GM21529 (cell line): ENCODE data around the gene GGNBP2.
"Not testable (repeated sequence)": the region's sequence is repeated elsewhere in the genome, so short reads cannot be mapped to it uniquely, and the experiment has no call there.

Experiments used
- ATAC-seq: cut with Tn5 transposase; IDR thresholded peaks from one replicate; pipeline ENCODE4 v1.9.1; 2021; ENCODE audit not compliant: unreplicated experiment

GGNBP2 gene, protein sequence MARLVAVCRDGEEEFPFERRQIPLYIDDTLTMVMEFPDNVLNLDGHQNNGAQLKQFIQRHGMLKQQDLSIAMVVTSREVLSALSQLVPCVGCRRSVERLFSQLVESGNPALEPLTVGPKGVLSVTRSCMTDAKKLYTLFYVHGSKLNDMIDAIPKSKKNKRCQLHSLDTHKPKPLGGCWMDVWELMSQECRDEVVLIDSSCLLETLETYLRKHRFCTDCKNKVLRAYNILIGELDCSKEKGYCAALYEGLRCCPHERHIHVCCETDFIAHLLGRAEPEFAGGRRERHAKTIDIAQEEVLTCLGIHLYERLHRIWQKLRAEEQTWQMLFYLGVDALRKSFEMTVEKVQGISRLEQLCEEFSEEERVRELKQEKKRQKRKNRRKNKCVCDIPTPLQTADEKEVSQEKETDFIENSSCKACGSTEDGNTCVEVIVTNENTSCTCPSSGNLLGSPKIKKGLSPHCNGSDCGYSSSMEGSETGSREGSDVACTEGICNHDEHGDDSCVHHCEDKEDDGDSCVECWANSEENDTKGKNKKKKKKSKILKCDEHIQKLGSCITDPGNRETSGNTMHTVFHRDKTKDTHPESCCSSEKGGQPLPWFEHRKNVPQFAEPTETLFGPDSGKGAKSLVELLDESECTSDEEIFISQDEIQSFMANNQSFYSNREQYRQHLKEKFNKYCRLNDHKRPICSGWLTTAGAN

DNA sequence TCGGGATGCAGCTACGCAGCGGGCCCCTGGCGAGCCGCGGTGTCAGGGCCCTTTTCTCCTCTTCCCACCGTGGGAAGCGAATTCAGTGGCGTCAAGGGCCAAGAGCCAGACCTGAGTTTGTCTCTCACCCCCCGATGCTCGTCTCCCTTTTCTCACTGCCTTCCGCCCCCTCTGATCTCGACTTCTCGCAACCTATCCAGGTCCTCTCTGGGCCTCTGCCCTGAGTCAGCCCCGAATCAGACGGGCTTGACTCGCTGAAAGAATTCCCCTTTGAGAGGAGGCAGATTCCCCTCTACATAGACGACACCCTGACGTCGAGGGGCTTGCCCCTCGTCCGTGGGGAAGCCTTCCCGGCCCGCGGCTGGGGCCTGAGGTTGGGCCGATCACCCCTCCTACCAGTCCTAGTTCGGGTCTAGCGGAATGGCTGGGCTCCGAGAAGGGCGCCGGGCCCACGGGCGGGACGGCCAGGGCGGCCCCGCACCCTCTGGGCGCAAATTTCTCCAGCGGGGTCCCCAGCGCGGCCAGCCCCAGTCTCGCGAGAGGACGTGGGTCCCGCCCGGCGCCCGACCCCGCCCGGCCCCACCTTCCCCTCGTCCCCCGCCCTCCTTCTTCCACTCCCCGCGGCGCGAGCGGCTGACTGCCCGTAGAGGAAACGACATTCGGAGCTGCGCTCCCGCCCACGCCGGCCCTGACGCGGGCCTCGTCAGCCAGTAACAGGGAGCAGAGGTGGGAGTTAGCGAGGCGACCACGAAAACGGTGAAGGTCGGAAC lies at the start of gene GGNBP2:
GGNBP2 (plus strand) TSS at position 613 of the 770 bp plus-strand sequence. CDS start 806 bp downstream, outside the sequence.
- ATAC-seq, result peak; percentile 54

DNA sequence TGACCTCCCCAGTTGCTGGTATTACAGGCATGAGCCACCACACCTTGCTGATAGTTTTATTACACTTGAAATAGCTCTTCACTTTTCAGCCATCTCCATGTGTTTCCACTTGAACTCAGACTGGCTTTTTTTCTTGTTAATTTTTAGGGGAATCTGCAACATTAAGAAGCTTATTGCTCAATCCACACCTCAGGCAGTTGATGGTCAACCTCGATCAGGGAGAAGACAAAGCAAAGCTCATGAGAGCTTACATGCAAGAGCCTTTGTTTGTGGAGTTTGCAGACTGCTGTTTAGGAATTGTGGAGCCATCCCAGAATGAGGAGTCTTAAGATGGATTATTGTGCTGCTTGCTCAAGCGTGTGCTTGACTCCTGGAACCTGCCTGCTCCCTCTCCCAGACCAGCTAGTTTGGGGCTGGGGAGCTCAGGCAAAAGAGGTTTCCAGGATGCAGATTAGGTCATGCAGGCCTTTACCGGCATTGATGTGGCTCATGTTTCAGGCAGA lies 49.6 kb upstream of the GGNBP2 start:
- no peak for ATAC-seq

DNA sequence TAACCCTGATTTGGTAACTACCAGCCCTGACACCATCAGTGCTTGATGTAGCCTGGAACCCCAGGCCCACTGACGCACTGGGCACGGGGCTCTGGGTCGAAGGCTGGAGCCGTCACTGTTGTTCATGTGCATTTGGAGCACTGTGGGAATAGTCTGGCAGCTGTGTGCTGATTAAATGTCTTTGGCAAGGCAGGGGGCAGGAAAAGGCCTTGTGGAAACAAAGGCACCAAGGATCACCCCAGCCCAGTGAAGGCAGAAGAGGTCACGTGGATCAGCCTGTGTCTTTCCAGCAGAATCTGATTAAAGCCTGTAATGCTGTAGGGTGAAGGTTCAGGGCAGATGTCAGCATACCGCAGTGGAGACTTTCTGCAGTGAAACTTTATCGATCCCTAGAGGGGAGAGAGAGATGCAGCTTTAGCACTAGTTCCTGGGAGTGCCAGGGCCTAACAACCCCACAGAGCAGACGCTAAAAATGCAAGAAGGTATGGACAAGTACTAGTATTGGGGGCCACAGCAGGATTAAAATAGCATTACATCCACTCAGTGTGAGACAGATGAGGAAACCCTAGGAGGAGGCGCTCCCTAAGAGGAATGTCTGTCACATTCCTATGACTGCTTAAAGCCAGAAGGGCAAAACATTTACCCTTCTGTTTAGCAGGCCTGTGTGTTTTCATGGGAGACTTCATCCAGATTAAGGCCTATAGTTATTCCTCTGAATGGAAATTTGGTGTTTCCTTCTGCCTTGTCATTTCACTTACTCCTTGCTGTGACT lies 48.5 kb upstream of the GGNBP2 start:
- ATAC-seq, result no peak

DNA sequence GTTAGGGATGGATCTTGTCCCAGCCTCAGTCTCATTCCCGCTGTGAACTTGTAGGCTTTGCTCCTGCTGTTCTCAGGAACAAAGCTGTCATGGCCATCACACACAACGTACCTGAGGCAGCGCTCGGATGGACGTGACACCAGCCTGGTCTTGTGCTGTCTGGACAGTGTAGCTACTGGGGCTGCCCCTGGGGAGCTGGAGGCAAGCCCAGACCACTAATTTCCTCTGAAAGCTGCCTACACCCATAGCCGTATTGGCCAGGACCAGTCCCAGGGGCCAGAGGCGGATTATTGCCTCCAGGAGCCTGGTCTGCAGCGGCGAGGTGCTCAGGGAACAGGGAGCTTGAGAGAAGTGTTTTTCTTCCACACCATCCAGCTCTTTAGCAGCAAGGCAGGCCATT lies 46.6 kb upstream of the GGNBP2 start:
- ATAC-seq, result no peak

DNA sequence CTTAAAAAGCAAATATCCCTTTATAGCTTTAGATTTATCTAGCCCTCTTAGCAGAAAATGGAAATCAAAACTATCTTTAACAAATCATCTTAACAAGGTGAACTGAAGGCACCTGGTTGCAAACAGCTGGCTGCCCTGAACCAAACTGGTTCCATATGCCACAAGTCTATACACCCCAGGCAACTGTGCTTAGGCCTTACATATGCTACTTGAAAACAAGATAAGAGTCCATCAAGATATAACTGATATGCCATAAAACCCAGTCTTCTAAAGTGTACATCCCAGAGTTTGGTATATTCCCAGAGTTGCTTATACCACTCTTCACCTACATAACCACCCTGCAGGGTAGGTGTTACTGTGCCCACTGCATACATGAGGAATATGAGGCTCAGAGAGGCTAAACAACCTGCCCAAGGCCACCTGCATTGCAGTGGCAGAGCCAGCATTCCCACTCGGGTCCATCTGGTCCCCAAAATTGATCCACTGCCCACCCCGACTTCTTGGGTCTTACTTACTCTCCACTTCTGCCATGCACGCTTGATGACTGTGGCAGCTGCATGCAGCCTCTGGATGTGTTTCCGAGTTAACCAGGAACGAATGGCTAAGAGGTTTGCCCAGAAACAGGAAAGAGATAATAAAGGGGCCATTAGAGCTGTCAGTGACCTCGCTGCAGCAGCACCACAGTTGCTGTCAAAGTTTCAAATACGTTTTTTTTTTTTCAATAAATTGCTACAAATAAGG lies 46.0 kb upstream of the GGNBP2 start:
- no peak for ATAC-seq

DNA sequence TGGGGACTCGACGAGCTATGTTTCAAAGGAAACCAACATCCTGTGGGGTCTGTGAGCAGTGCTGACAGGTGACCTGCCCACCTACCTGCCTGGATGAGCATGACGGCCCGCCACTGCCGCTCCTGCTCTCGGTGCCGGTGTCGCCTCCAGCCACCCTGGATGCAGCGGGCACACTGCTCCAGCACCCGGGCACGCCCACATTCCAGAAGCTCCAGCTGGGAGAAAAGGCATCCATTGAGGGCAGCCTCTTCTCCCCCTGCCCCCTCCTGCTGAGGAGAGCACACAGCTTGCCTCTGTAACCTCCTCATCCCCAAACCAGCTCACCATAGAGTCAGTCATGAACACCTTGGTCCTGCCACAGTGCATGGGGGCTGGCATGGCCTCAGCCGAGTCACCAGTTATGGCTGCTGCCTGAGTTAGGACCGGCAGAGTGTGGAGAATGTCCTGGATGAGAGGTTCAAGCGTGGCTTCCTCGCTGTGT lies 43.9 kb upstream of the GGNBP2 start:
- ATAC-seq, result no peak

DNA sequence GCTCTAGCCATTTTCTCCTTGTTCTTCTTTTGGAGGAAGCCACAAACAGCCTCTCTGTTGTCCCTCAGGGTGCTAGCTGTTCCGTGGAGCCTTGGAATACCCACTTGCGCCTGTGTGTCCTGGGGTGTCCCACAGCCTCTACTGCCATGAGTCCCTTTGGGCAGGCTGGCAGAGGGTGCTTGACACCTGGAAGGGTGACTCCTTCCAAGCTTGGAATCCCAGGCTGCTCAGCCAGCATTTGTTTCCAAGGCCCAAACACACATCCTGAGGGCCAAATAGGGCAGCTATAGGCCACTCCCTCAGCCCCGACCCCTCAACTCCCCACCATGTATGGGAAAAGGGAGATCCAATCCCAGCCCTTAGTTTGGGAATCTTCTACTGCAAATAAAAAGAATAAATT lies 43.4 kb upstream of the GGNBP2 start:
- ATAC-seq, result no peak

DNA sequence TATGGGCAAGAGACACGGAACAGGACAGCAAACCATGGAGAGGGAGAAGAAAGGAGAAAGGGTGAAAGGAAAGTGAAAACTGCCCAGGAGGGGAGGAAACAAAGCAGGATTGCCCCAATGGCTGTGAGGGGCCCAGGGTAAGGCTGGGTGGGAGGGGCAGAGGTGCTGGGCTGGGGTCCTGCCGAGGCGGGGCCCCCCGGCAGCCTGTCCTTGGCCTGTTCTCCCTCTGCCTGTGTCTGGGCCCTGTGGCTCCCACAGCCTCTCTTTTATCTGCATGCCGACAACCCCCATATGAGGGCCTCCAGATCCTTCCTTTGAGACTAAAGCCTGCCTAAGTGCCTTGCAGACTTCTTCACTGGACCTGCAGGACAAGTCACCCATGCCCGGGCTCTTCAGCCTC lies 42.8 kb upstream of the GGNBP2 start:
- ATAC-seq, result no peak

DNA sequence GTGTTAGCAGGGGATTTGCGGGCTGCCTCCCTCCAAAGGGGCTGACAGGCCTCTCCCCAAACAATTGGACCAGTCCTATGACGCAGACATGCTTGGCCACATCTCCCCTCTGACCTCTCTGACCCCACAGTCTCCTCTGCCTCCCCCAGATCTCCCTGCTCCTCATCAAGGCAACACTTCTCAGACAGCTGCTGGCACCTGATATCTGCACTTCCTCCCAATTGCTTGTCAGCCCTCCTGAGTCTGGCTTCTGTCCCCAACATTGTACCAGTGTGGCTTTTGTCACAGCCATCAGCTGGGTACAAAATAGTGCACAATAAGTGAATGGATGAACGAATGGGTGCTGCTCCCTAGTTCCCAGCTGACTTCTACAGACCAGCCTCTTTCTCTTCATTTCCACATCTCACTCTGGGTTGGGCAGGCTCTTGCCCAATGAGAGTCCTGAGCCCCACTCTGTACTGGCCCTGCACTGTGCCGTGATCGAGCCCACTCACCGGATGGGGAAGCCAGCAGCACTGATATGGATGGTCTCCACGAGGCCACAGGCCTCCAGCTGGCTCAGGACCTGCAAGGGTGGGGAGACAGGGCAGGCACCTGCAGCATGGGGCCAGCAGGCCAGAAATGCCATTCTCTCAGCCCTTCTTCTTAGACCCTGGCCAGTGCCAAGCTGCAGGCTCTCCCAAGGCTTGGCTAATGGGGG lies 41.1 kb upstream of the GGNBP2 start:
- ATAC-seq, result no peak

DNA sequence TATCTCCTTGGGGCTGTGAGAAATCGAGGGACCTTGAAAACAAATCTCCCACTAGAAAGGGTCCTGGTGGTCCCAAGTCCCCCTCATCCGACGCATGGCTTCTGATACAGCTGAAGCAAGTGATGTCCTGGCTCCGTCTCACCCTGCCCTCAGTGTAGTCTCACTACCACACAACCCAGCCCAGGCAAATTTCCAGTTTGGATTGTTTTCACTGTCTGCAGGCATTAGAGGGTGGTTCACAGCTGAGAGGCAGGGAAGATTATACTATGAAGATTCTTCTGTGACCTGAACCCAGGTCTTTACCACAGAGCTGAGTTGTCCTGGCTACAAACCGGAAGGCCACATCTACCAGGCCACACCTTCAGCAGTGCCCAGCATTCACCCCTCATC lies 40.6 kb upstream of the GGNBP2 start:
- ATAC-seq, result no peak

DNA sequence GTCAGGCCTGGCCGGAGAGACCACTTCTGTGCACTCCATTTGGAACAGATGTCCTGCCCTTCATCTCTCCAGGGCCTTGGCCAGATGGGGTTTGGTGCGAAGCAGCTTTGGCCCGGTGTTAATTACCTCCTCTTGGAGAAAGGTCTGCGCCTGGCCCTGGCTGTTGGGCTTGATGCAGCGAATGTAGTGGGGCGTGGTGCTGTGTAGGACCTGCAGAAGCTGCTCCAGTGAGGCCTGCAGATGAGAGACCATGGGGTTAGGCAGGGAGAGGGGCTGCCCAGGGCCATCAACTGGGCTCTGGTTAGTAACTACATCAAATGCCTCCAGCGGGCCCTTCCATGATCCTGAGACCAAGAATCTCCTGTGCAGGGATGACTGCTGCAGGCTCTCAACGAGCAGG lies 39.5 kb upstream of the GGNBP2 start:
- ATAC-seq, result no peak

DNA sequence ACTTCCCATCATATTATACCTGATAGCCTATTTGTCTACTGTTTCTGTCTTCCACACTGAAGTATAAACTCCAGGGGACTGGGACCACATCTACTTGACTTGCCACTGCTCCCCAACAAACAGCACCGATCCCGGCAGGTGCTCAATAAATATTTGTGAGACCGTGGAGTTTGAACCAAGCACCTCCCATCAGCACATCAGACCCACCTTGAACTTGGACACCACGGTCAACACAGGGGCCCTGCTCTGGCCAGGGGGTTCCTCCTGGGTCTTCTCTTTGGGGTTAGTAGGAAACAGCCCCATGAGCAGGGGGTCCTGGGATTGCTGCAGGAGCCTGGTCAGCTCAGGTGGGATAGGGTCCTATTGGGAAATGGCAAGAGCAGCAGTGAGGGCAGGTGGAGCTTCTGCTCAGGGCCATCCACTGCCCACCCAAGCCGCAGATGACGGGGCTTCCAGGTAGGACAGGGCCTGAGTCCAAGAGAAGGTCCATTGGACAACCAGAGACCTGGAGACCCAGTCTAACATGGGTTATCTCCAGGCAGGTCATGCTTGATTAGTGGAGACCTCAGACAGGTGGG lies 38.4 kb upstream of the GGNBP2 start:
- no peak for ATAC-seq

DNA sequence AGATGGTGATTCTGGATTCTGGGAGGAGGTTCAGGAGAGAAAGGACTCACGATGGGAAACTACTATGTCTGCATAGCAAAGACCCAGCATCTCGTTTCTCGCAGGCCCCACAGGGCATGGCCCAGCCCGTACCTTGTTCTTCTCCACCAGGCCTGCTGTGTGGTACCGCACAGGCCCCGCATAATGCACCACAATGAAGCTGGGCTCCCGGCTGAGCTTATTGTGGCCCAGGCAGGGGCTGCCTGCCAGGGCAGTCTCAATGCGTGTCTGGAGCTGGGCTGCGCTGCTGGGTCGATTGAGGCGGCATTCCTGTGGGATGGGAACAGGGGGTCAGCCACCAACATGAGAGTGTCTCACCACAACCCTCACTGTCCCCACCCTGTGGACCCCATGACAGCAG lies 37.9 kb upstream of the GGNBP2 start:
- ATAC-seq, result no peak

DNA sequence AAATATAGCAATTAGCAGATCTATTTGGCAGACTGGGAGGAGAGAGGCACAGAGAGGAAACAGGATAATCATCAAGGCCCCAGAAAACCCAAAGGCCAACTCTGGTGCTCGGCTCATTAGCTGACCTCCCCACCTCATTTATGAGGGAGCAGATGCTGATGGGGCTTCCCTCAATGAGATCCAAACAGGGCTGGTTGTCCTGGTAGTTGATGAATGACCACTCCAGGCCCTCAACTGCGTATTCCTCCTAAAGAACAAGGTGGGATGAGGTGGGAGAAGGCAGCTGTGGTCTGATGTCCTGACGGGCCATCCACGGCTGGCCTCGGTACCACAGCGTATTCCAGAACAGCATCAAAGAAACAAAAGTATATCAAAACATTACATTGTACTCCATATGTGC lies 37.5 kb upstream of the GGNBP2 start:
- no peak for ATAC-seq

DNA sequence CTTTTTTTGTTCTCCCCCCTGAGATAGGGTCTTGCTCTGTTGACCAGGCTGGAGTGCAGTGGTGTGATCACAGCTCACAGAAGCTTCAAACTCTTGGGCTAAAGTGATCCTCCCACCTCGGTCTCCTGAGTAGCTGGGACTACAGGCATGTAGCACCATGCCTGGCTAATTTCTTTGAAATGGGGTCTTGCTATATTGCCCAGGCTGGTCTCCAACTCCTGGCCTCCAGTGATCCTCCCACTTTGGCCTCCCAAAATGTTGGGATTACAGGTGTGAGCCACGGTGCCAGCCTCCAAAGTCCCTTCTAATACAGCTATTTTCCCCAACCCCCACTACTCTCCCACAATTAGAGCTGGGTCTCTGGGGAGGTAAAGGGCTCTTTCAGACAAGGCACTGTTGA lies 36.3 kb upstream of the GGNBP2 start:
- ATAC-seq, result not testable (repeated sequence)

DNA sequence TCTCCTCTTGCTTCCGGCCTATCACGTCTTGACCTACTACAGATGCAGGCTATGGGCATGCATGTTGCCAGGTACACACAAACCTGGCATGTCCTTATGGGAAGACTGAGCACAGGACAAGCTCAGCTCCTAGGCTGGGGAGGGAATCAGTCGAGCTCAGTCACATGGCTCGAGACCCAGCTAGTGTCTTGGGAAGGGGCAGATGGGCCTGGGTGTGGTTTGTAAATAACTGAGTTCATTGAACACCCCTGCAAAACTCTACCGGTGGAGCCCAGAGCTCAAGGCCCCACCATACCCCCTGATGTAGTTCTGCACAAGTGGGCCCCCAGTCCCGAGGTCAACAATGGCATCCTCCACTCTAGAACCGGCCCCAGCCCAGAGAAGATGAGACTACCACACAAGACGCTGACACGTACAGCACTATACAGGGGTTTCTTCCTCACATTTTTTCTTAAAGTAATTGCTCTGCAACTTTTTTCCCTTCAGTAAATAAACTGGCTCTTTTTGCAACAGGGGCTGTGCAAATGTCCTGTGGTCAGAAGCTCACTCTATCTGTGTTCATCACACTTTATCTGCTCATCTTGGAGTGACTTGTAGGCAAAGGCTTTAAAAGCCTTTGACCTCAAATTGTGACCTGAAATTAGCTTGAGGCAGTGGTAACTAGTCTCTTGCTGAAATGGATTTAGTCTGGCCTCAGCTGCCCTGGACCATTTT lies 35.3 kb upstream of the GGNBP2 start:
- no peak for ATAC-seq

DNA sequence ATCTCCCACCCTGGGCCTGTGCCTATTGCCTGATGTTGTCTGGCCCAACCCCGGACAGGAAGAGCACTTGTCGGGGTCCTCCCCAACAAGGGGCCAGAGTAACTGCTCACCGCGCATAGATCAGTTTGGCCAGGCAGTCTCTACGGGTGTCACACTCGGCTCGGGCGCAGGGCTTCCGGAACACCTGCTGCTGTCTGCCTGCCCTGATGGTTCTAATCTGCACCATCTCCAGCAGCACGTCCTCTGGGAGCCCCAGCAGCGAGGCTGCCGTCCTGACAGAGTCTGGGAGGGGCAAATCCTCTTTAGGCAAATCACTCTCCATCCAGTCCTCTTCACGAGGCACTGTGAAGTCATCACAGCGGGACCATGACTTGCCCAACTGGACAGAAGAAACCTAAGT lies 34.1 kb upstream of the GGNBP2 start:
- no peak for ATAC-seq

DNA sequence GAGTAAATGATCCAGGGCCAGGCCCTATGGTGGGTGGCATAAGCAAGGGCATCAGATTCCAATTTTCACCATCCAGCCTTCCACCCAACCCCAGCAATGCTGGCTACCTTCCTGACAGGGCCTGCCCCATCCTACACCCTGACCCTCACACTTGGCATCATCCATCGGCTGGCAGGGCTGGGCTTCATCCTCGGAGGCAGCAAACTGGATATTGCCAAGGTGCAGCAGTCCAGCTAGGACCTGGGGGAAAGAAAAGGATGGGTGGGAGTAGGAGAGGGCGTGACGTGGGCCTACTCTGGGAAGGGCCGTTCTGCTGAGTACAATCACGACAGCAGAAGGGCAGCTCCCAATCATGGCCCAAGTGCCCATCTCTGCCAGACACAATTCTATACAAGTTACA lies 33.5 kb upstream of the GGNBP2 start:
- no peak for ATAC-seq
